ENCODE data around the gene MYO18B. TPM values are rescaled to one million over a fixed set of nuclear protein-coding genes. Genes with fewer than 3 reads are reported as not detected.

The MYO18B gene
- total RNA-seq, 1 donor from 2014 or later = 0.07 TPM

DNA sequence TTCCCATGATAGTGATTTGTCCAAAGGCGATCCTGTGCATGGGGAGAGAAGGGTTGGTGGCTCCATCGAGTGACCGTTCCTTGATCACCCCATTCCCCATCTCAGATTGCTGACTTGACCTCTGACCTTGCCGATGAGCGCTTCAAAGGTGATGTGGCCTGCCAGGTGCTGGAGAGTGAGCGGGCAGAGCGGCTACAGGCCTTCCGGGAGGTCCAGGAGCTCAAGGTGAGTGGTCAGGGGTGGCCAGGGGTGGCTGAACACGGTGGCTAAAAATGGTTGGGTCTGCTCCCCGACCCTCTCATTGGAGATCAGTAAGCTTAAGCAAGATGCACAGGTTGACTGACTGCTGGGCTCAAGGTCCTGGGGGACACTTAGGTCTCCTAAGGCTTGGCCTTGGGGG is 148.7 kb downstream of the MYO18B start:
- no peaks in the 10 kb centered on the region for H3K9me3 Mint-ChIP-seq (ENCODE audit: unreplicated experiment)
- H3K36me3 Mint-ChIP-seq (ENCODE audit: low read depth, unreplicated experiment) = no peaks in the 10 kb centered on the region
- no peaks in the 10 kb centered on the region for H3K27me3 ChIP-seq (ENCODE audit: insufficient read depth, low read length)
- H3K4me3 Mint-ChIP-seq (ENCODE audit: unreplicated experiment) = no peak overlapping the region
- no peaks in the 10 kb centered on the region for H3K4me1 Mint-ChIP-seq (ENCODE audit: low read depth, unreplicated experiment)
- H3K36me3 ChIP-seq (ENCODE audit: insufficient read depth, low read length) = no peaks in the 10 kb centered on the region
- H4K20me1 ChIP-seq (ENCODE audit: insufficient read depth, low read length) = no peaks in the 10 kb centered on the region
- no peaks in the 10 kb centered on the region for H3K9me3 ChIP-seq (ENCODE audit: insufficient read depth, low read depth, low read length)
- TF ChIP-seq, protein P1, sequence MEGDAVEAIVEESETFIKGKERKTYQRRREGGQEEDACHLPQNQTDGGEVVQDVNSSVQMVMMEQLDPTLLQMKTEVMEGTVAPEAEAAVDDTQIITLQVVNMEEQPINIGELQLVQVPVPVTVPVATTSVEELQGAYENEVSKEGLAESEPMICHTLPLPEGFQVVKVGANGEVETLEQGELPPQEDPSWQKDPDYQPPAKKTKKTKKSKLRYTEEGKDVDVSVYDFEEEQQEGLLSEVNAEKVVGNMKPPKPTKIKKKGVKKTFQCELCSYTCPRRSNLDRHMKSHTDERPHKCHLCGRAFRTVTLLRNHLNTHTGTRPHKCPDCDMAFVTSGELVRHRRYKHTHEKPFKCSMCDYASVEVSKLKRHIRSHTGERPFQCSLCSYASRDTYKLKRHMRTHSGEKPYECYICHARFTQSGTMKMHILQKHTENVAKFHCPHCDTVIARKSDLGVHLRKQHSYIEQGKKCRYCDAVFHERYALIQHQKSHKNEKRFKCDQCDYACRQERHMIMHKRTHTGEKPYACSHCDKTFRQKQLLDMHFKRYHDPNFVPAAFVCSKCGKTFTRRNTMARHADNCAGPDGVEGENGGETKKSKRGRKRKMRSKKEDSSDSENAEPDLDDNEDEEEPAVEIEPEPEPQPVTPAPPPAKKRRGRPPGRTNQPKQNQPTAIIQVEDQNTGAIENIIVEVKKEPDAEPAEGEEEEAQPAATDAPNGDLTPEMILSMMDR (IDR thresholded peaks at IDR 0.05; ENCODE audit: insufficient read depth, low read depth, low read length) = no peak
- TF ChIP-seq EZH2 (IDR thresholded peaks at IDR 0.05; ENCODE audit: insufficient read depth, low read length) = no peak
- no peak overlapping the region for H3K27ac Mint-ChIP-seq (ENCODE audit: unreplicated experiment)
- H3K4me2 ChIP-seq (ENCODE audit: low read length) = no peak overlapping the region
- no peaks in the 10 kb centered on the region for H3K4me1 ChIP-seq (ENCODE audit: insufficient read depth, low read length)
- no peak for DNase-seq (ENCODE audit: low read depth)
- H3K4me3 ChIP-seq (ENCODE audit: insufficient read depth, low read depth, low read length) = no peak overlapping the region
- H3K27ac ChIP-seq (ENCODE audit: low read depth, low read length) = no peak overlapping the region
- no peak for FAIRE-seq
- peaks cover 52% of the 10 kb centered on the region for H3K27me3 Mint-ChIP-seq (ENCODE audit: low read depth, unreplicated experiment)
- H3K79me2 ChIP-seq (ENCODE audit: insufficient read depth, low read length) = no peaks in the 10 kb centered on the region
- H3K9ac ChIP-seq (ENCODE audit: low read length) = no peak overlapping the region
- H2AFZ ChIP-seq (ENCODE audit: low read depth, low read length) = no peak overlapping the region

GRCh38 chr22:25892678-25893077 is 150.7 kb downstream of the MYO18B start:
- Histone ChIP-seq H3K9me3 (ENCODE audit: insufficient read depth, low read depth, low read length) (no peaks in the 10 kb centered on the region), H3K27me3 (ENCODE audit: insufficient read depth, low read length) (no peaks in the 10 kb centered on the region), H3K27ac (ENCODE audit: low read depth, low read length) (no peak overlapping the region), H3K4me3 (ENCODE audit: insufficient read depth, low read depth, low read length) (no peak overlapping the region), H4K20me1 (ENCODE audit: insufficient read depth, low read length) (no peaks in the 10 kb centered on the region), H3K79me2 (ENCODE audit: insufficient read depth, low read length) (no peaks in the 10 kb centered on the region), H3K9ac (ENCODE audit: low read length) (no peak overlapping the region), H3K4me1 (ENCODE audit: insufficient read depth, low read length) (no peaks in the 10 kb centered on the region), H3K36me3 (ENCODE audit: insufficient read depth, low read length) (no peaks in the 10 kb centered on the region), H2AFZ (ENCODE audit: low read depth, low read length) (no peak overlapping the region), H3K4me2 (ENCODE audit: low read length) (no peak overlapping the region)
- FAIRE-seq = no peak
- Mint-ChIP-seq H3K4me3 (ENCODE audit: unreplicated experiment) (no peak overlapping the region), H3K27ac (ENCODE audit: unreplicated experiment) (no peak overlapping the region), H3K27me3 (ENCODE audit: low read depth, unreplicated experiment) (peaks cover 37% of the 10 kb centered on the region), H3K9me3 (ENCODE audit: unreplicated experiment) (no peaks in the 10 kb centered on the region), H3K4me1 (ENCODE audit: low read depth, unreplicated experiment) (no peaks in the 10 kb centered on the region), H3K36me3 (ENCODE audit: low read depth, unreplicated experiment) (no peaks in the 10 kb centered on the region)
- TF ChIP-seq, protein P1 (IDR thresholded peaks at IDR 0.05; ENCODE audit: insufficient read depth, low read depth, low read length) = no peak
- TF ChIP-seq EZH2 (IDR thresholded peaks at IDR 0.05; ENCODE audit: insufficient read depth, low read length) = no peak
- DNase-seq (ENCODE audit: low read depth) = no peak

DNA sequence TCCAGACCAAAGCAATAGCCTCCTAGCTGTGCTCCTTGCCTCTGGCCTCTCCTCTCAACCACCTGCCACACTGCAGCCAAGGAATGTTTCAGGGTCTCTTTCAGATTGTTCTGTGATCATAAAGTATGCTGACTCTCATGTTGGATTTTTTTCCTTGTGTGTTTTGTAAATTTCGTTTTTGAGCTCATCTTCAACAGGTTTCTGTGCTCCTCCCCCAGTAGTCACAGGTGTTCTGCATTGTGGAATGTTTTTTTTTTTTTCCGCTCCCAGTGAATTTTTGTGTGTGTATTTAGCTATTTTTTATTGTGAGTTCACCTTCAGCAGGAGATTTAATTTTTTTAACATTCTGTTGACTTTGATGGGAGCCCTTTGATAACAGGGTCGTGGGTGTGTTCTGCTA is 153.7 kb downstream of the MYO18B start:
- no peaks in the 10 kb centered on the region for H3K9me3 ChIP-seq (ENCODE audit: insufficient read depth, low read depth, low read length)
- Mint-ChIP-seq H3K9me3 (ENCODE audit: unreplicated experiment) (no peaks in the 10 kb centered on the region), H3K4me3 (ENCODE audit: unreplicated experiment) (no peak overlapping the region), H3K4me1 (ENCODE audit: low read depth, unreplicated experiment) (no peaks in the 10 kb centered on the region), H3K27ac (ENCODE audit: unreplicated experiment) (no peak overlapping the region), H3K27me3 (ENCODE audit: low read depth, unreplicated experiment) (peaks cover 26% of the 10 kb centered on the region), H3K36me3 (ENCODE audit: low read depth, unreplicated experiment) (no peaks in the 10 kb centered on the region)
- no peak overlapping the region for H3K4me3 ChIP-seq (ENCODE audit: insufficient read depth, low read depth, low read length)
- TF ChIP-seq, protein P1 (IDR thresholded peaks at IDR 0.05; ENCODE audit: insufficient read depth, low read depth, low read length) = no peak
- TF ChIP-seq EZH2 (IDR thresholded peaks at IDR 0.05; ENCODE audit: insufficient read depth, low read length) = no peak
- H3K36me3 ChIP-seq (ENCODE audit: insufficient read depth, low read length) = no peaks in the 10 kb centered on the region
- H3K4me1 ChIP-seq (ENCODE audit: insufficient read depth, low read length) = no peaks in the 10 kb centered on the region
- no peak overlapping the region for H2AFZ ChIP-seq (ENCODE audit: low read depth, low read length)
- DNase-seq (ENCODE audit: low read depth) (no peak), FAIRE-seq (no peak)
- no peak overlapping the region for H3K27ac ChIP-seq (ENCODE audit: low read depth, low read length)
- no peaks in the 10 kb centered on the region for H3K27me3 ChIP-seq (ENCODE audit: insufficient read depth, low read length)
- H4K20me1 ChIP-seq (ENCODE audit: insufficient read depth, low read length) = no peaks in the 10 kb centered on the region
- no peak overlapping the region for H3K4me2 ChIP-seq (ENCODE audit: low read length)
- no peaks in the 10 kb centered on the region for H3K79me2 ChIP-seq (ENCODE audit: insufficient read depth, low read length)
- no peak overlapping the region for H3K9ac ChIP-seq (ENCODE audit: low read length)

Data from astrocyte (in vitro differentiated cells and primary cell).